Common myeloid progenitor, CD34-positive (primary cell): ENCODE data around the gene APOBEC3A.
"Not testable (repeated sequence)": the region's sequence is repeated elsewhere in the genome, so short reads cannot be mapped to it uniquely, and the experiment has no call there.

ENCODE experiments used
- CTCF ChIA-PET: fragments of 350-600 bp; sonication (Branson Sonifier 250); formaldehyde crosslinking; loops from one replicate; lab custom pipeline; 2021; ENCODE audit warnings: antibody characterized with exemption; lab: Charles Lee
- POLR2A ChIA-PET: fragments of 350-600 bp; sonication (Branson Sonifier 250); formaldehyde crosslinking; loops from one replicate; lab custom pipeline; 2021; ENCODE audit warnings: antibody characterized with exemption; lab: Charles Lee
- DNase-seq, 3 donors: peaks; one replicate each; pipeline versions ENCODE4 v3.0.0 to v3.0.0-alpha.2; 2013
- H3K27ac ChIP-seq, 2 experiments: 1 replicate in 1 of 2; 2 replicates in 1 of 2; pipeline ENCODE4 v1.7.0; 2013; ENCODE audit warnings: inconsistent platforms in 2 of 2, low read length in 2 of 2, mild to moderate bottlenecking in 2 of 2, low read depth in 1 of 2, moderate library complexity in 1 of 2; ENCODE audit not compliant: severe bottlenecking in 2 of 2, insufficient read depth in 1 of 2, poor library complexity in 1 of 2
- H3K27me3 ChIP-seq, 5 experiments: replicated peaks in 2 of 5; 1 replicate in 3 of 5; 2 replicates in 2 of 5; pipeline versions ENCODE4 v1.6.1 to v1.7.0; 2013; ENCODE audit warnings: low read length in 4 of 5, mild to moderate bottlenecking in 2 of 5, moderate library complexity in 2 of 5, inconsistent platforms in 1 of 5; ENCODE audit not compliant: insufficient read depth in 5 of 5, control insufficient read depth in 4 of 5
- H3K36me3 ChIP-seq, 4 experiments: 1 replicate in 2 of 4; 2 replicates in 2 of 4; pipeline versions ENCODE4 v1.6.1 to v1.7.0; 2013; ENCODE audit warnings: low read length in 3 of 4, control low read depth in 1 of 4, mild to moderate bottlenecking in 1 of 4; ENCODE audit not compliant: control insufficient read depth in 4 of 4, insufficient read depth in 4 of 4
- H3K4me1 ChIP-seq, 4 experiments: 1 replicate in 3 of 4; 2 replicates in 1 of 4; pipeline versions ENCODE4 v1.6.1 to v1.7.1; 2013; ENCODE audit warnings: low read length in 3 of 4, mild to moderate bottlenecking in 3 of 4, control low read depth in 1 of 4, inconsistent platforms in 1 of 4, moderate library complexity in 1 of 4; ENCODE audit not compliant: control insufficient read depth in 4 of 4, insufficient read depth in 4 of 4; ENCODE audit errors: control extremely low read depth in 1 of 4
- H3K4me3 ChIP-seq, 7 experiments: 1 replicate in 4 of 7; 2 replicates in 3 of 7; pipeline versions ENCODE4 v1.5.1 to v1.7.0; 2013; ENCODE audit warnings: mild to moderate bottlenecking in 7 of 7, low read length in 6 of 7, moderate library complexity in 6 of 7, inconsistent platforms in 2 of 7, low read depth in 2 of 7, control low read depth in 1 of 7; ENCODE audit not compliant: insufficient read depth in 4 of 7, control insufficient read depth in 1 of 7; ENCODE audit errors: extremely low read depth in 1 of 7
- H3K9me3 ChIP-seq, 5 experiments: 1 replicate in 4 of 5; 2 replicates in 1 of 5; pipeline versions ENCODE4 v1.6.1 to v1.7.1; 2013; ENCODE audit warnings: low read length in 4 of 5, mild to moderate bottlenecking in 2 of 5, inconsistent platforms in 1 of 5, low read depth in 1 of 5, moderate library complexity in 1 of 5; ENCODE audit not compliant: control insufficient read depth in 4 of 5, insufficient read depth in 2 of 5; ENCODE audit errors: control extremely low read depth in 1 of 5
- WGBS: methylation state at CpG from one replicate; pipeline ENCODE4 v1.1.5; 2013; ENCODE audit not compliant: insufficient coverage; 5-methylcytosine and 5-hydroxymethylcytosine counted together

The APOBEC3A gene

GRCh38 chr22:38997518-38997917, 40.1 kb downstream of the APOBEC3A start:
- H3K27ac ChIP-seq, result no peak overlapping the region
- peaks cover 0 to 9% (median 6%) of the 10 kb centered on the region in 4 experiments for H3K4me1 ChIP-seq
- H3K9me3 ChIP-seq, result peaks cover 0 to 7% (median 0%) of the 10 kb centered on the region in 5 experiments
- ChIA-PET CTCF (interaction anchor here (0.9 kb wide), 1 partner anchor 127 kb away, joined by 3 read pairs; no protein-coding TSS in a partner anchor), POLR2A (no interaction called here)
- no peak for DNase-seq
- H3K27me3 ChIP-seq, result peaks cover 0 to 15% (median 0%) of the 10 kb centered on the region in 5 experiments
- no peak overlapping the region for H3K4me3 ChIP-seq
- 93% methylated on average over 3 of the region's 3 CpGs for WGBS
- no peaks in the 10 kb centered on the region for H3K36me3 ChIP-seq

GRCh38 chr22:39003165-39003638, 45.8 kb downstream of the APOBEC3A start:
- H3K36me3 ChIP-seq, result no peaks in the 10 kb centered on the region
- H3K27me3 ChIP-seq, result peaks cover 0 to 9% (median 0%) of the 10 kb centered on the region in 5 experiments
- 8% methylated on average over 5 of the region's 7 CpGs for WGBS
- CTCF ChIA-PET, result interaction anchor here (0.6 to 5.2 kb wide), 24 partner anchors 9 to 234 kb away, joined by 3 to 51 read pairs (median 4); partner anchors contain the start of genes APOBEC3A, APOBEC3B, APOBEC3C and CBX6
- peaks cover 0 to 8% (median 5%) of the 10 kb centered on the region in 4 experiments for H3K4me1 ChIP-seq
- H3K27ac ChIP-seq, result no peak overlapping the region
- no peak overlapping the region for H3K4me3 ChIP-seq
- peak; percentile 92 to 97 (median 95) for DNase-seq
- POLR2A ChIA-PET, result interaction anchor here (0.6 kb wide), 4 partner anchors 83 to 1275 kb away, joined by 3 to 7 read pairs (median 5); no protein-coding TSS in a partner anchor
- peaks cover 0 to 2% (median 0%) of the 10 kb centered on the region in 5 experiments for H3K9me3 ChIP-seq

- H3K27ac ChIP-seq, result no peak overlapping the region
- POLR2A ChIA-PET, result no interaction called here
- no peaks in the 10 kb centered on the region for H3K27me3 ChIP-seq
- no peak overlapping the region for H3K4me3 ChIP-seq
- no peaks in the 10 kb centered on the region for H3K36me3 ChIP-seq
- no CpG with 5 or more reads among the region's 5 CpGs for WGBS
- DNase-seq, result no peak
- no peaks in the 10 kb centered on the region for H3K9me3 ChIP-seq
- peaks cover 0 to 8% (median 5%) of the 10 kb centered on the region in 4 experiments for H3K4me1 ChIP-seq
- CTCF ChIA-PET, result interaction anchor here (0.7 to 5.2 kb wide), 10 partner anchors 25 to 277 kb away, joined by 3 to 40 read pairs (median 4); partner anchors contain the start of genes APOBEC3B and CBX6
These were observed 49.8 kb downstream of the APOBEC3A start for GRCh38 chr22:39007177-39007576.

GRCh38 chr22:39008271-39008850, 51.0 kb downstream of the APOBEC3A start:
- WGBS, result 95% methylated on average over 6 of the region's 8 CpGs

DNA sequence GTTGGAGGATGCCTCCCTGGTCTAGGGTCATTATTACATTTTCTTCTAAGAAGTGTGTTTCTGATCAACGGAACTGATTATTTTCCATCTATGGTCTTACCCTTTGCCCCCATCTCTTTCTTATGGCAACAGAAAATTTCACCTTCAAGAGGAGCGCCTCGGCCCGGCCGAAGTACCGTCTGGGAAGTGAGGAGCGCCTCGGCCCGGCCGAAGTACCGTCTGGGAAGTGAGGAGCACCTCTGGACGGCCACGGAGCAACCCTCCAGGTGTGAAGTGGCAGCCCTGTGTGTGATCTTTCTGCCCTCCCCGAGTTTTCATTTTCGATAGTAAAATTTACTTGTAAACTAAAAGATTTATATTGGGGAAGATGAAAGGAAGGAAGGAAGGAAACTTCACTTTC, 53.5 kb downstream of the APOBEC3A start:
- no peaks in the 10 kb centered on the region for H3K9me3 ChIP-seq
- H3K4me3 ChIP-seq, result no peak overlapping the region
- H3K27me3 ChIP-seq, result no peaks in the 10 kb centered on the region
- H3K36me3 ChIP-seq, result no peaks in the 10 kb centered on the region
- ChIA-PET CTCF (no interaction called here), POLR2A (no interaction called here)
- WGBS, result 91% methylated on average over 12 of the region's 15 CpGs
- H3K27ac ChIP-seq, result no peak overlapping the region
- DNase-seq, result no peak
- peaks cover 0 to 28% (median 17%) of the 10 kb centered on the region in 4 experiments for H3K4me1 ChIP-seq

More at GRCh38 chr22:39008271-39008850, 51.0 kb downstream of the APOBEC3A start:
- H3K27ac ChIP-seq, H3K4me3 ChIP-seq, H3K9me3 ChIP-seq, H3K27me3 ChIP-seq, POLR2A ChIA-PET, H3K36me3 ChIP-seq: not testable (repeated sequence)
- CTCF ChIA-PET, result interaction anchor here (0.7 to 1.4 kb wide), 7 partner anchors 12 to 308 kb away, joined by 3 to 5 read pairs (median 3); partner anchors contain the start of gene APOBEC3D
- peaks cover 0 to 11% (median 7%) of the 10 kb centered on the region in 4 experiments for H3K4me1 ChIP-seq
- peak in 2 of 3 donors; percentile 56 to 67 for DNase-seq
